Hematopoietic multipotent progenitor cell treated with erythropoietin and hydrocortisone succinate and interleukin-3 and kit ligand, for 8 days (in vitro differentiated cells): Measurements from ENCODE around the gene FRK.
"Not testable (repeated sequence)": the region's sequence is repeated elsewhere in the genome, so short reads cannot be mapped to it uniquely, and the experiment has no call there.

ENCODE experiments used
- DNase-seq: peaks from one replicate; pipeline ENCODE4 v3.0.0-alpha.2; 2015

Gene FRK

GRCh38 chr6:116073765-116074440 is 13.2 kb upstream of the FRK start:
- no peak for DNase-seq

- no peak for DNase-seq
Measured at GRCh38 chr6:116072368-116072767, 11.7 kb upstream of the FRK start.

- DNase-seq, result no peak
Measured at GRCh38 chr6:116070616-116071389, 10.1 kb upstream of the FRK start.

- DNase-seq, result no peak
Measured at GRCh38 chr6:116070101-116070500, 9.4 kb upstream of the FRK start.

GRCh38 chr6:116066789-116067188 is 6.1 kb upstream of the FRK start:
- no peak for DNase-seq

GRCh38 chr6:116064666-116065065 is 4.0 kb upstream of the FRK start:
- DNase-seq, result no peak

GRCh38 chr6:116062496-116062895 is 1.8 kb upstream of the FRK start:
- DNase-seq, result no peak

- DNase-seq, result no peak
Measured at GRCh38 chr6:116059713-116060571, 749 bp downstream of the FRK start.

- no peak for DNase-seq
Measured at GRCh38 chr6:116057766-116058165, 2.9 kb downstream of the FRK start.

GRCh38 chr6:116055513-116055912 is 5.2 kb downstream of the FRK start:
- DNase-seq, result no peak

- DNase-seq, result no peak
Measured at GRCh38 chr6:116051244-116051643, 9.4 kb downstream of the FRK start.

- no peak for DNase-seq
Measured at GRCh38 chr6:116050737-116051136, 10.0 kb downstream of the FRK start.

GRCh38 chr6:116049321-116049720 is 11.4 kb downstream of the FRK start:
- no peak for DNase-seq

GRCh38 chr6:116047173-116047933 is 13.3 kb downstream of the FRK start:
- no peak for DNase-seq

GRCh38 chr6:116046737-116047136 is 14.0 kb downstream of the FRK start:
- DNase-seq, result no peak

GRCh38 chr6:116046272-116046671 is 14.4 kb downstream of the FRK start:
- DNase-seq, result not testable (repeated sequence)

GRCh38 chr6:116041934-116042333 is 18.8 kb downstream of the FRK start:
- DNase-seq, result no peak

GRCh38 chr6:116040993-116041392 is 19.7 kb downstream of the FRK start:
- no peak for DNase-seq

- DNase-seq, result no peak
Measured at GRCh38 chr6:116036885-116037284, 23.8 kb downstream of the FRK start.

- no peak for DNase-seq
Measured at GRCh38 chr6:116036075-116036773, 24.5 kb downstream of the FRK start.

GRCh38 chr6:116035616-116036015 is 25.1 kb downstream of the FRK start:
- no peak for DNase-seq

- DNase-seq, result no peak
Measured at GRCh38 chr6:116034327-116034726, 26.4 kb downstream of the FRK start.
